HepG2 (cell line): ENCODE results near the gene SAP130. TPM values are rescaled to one million over a fixed set of nuclear protein-coding genes. Genes with fewer than 3 reads are reported as not detected.

ENCODE experiments used
- DPF2 ChIP-seq: sonication (generic); formaldehyde crosslinking; IDR thresholded peaks from 2 replicates; pipeline ENCODE4 v1.4.0; 2020; ENCODE audit warnings: mild to moderate bottlenecking, low read depth, missing genetic modification reagents, borderline replicate concordance
- FLYWCH1 ChIP-seq: sonication (generic); formaldehyde crosslinking; IDR thresholded peaks from 2 replicates; pipeline ENCODE4 v1.8.1; 2023; ENCODE audit warnings: mild to moderate bottlenecking, missing genetic modification reagents
- FOXA3 ChIP-seq: IDR thresholded peaks from 2 replicates; pipeline ENCODE4 v1.6.1; 2016; ENCODE audit warnings: missing genetic modification reagents, missing compliant biosample characterization
- NBN ChIP-seq: fragments of 450-650 bp; conservative IDR thresholded peaks from 2 replicates; pipeline ENCODE4 v1.6.1; 2017
- PHF5A ChIP-seq: IDR thresholded peaks from one replicate; pipeline ENCODE4 v1.6.1; 2018; ENCODE audit warnings: low read depth, missing genetic modification reagents; ENCODE audit not compliant: unreplicated experiment
- SETDB1 ChIP-seq: sonication (generic); formaldehyde crosslinking; IDR thresholded peaks from 2 replicates; pipeline ENCODE4 v1.5.1; 2020; ENCODE audit warnings: missing genetic modification reagents, mild to moderate bottlenecking, borderline replicate concordance
- SKI ChIP-seq: fragments of 450-650 bp; IDR thresholded peaks from one replicate; pipeline ENCODE4 v1.6.1; 2018; ENCODE audit warnings: mild to moderate bottlenecking; ENCODE audit not compliant: partially characterized antibody
- SOX13 ChIP-seq, 3 experiments: fragments of 450-650 bp in 1 of 3; sonication (generic) in 1 of 3; formaldehyde crosslinking in 1 of 3; IDR thresholded peaks in 2 of 3; conservative IDR thresholded peaks in 1 of 3; 2 replicates each; pipeline versions ENCODE4 v1.5.0 to v1.6.1; 2016 to 2020; ENCODE audit warnings: antibody characterized with exemption in 1 of 3, mild to moderate bottlenecking in 1 of 3, missing compliant biosample characterization in 1 of 3, missing genetic modification reagents in 1 of 3, moderate library complexity in 1 of 3
- SRSF9 ChIP-seq: fragments of 200-400 bp; formaldehyde crosslinking; IDR thresholded peaks from 2 replicates; pipeline ENCODE4 v1.6.1; 2018; ENCODE audit warnings: borderline replicate concordance, mild to moderate bottlenecking, low read depth, low read length; ENCODE audit not compliant: insufficient read depth, poor library complexity, severe bottlenecking
- SYNCRIP ChIP-seq: fragments of 200-400 bp; formaldehyde crosslinking; IDR thresholded peaks from 2 replicates; pipeline ENCODE4 v1.6.1; 2018; ENCODE audit warnings: mild to moderate bottlenecking, low read depth, low read length; ENCODE audit not compliant: insufficient read depth
- ZNF205 ChIP-seq: IDR thresholded peaks from 2 replicates; pipeline ENCODE4 v1.6.1; 2018; ENCODE audit warnings: missing biosample characterization, missing genetic modification reagents
- ZNF224 ChIP-seq: sonication (generic); formaldehyde crosslinking; IDR thresholded peaks from 2 replicates; pipeline ENCODE4 v1.5.0; 2020; ENCODE audit warnings: mild to moderate bottlenecking, missing genetic modification reagents
- ZNF557 ChIP-seq: sonication (generic); formaldehyde crosslinking; IDR thresholded peaks from 2 replicates; pipeline ENCODE4 v1.4.0; 2020; ENCODE audit warnings: missing genetic modification reagents
- ZNF7 ChIP-seq: IDR thresholded peaks from 2 replicates; pipeline ENCODE4 v1.6.1; 2016; ENCODE audit warnings: missing biosample characterization, missing genetic modification reagents
- polyA plus RNA-seq, 8 experiments: library from polyadenylated mRNA; depleted of rRNA in 3 of 8; stranded (reverse) in 7 of 8; unstranded in 1 of 8; fragments of >200 nt; fragmentation: Illumina TruSeq in 4 of 8; extraction: Trizol in 4 of 8; gene quantifications; 2 replicates each; pipeline versions ENCODE4 v1.2.1 to v1.2.3, GENCODE V29; 2011 to 2016; ENCODE audit warnings: low read depth in 4 of 8, missing spikeins in 1 of 8, mixed read lengths in 1 of 8; ENCODE audit not compliant: insufficient read depth in 1 of 8
- total RNA-seq, 5 experiments: library from RNA; depleted of rRNA; stranded (reverse); fragments of >200 nt; fragmentation: Illumina TruSeq; extraction: Trizol; gene quantifications; 2 replicates each; pipeline ENCODE4 v1.2.3, GENCODE V29; 2016; ENCODE audit warnings: low read depth in 1 of 5
- TF ChIP-seq, protein P1 (sequence below): sonication (generic); formaldehyde crosslinking; IDR thresholded peaks from 2 replicates; pipeline ENCODE4 v1.4.0; 2020; ENCODE audit warnings: missing genetic modification reagents
- TF ChIP-seq, protein P2 (sequence below): sonication (generic); formaldehyde crosslinking; IDR thresholded peaks from 2 replicates; pipeline ENCODE4 v1.5.1; 2020; ENCODE audit warnings: missing genetic modification reagents, mild to moderate bottlenecking, borderline replicate concordance
- TF ChIP-seq, protein P3 (sequence below): sonication (generic); formaldehyde crosslinking; IDR thresholded peaks from 2 replicates; pipeline ENCODE4 v1.8.0; 2022; ENCODE audit warnings: mild to moderate bottlenecking, missing genetic modification reagents, moderate library complexity
- TF ChIP-seq, protein P4 (sequence below): sonication (generic); formaldehyde crosslinking; IDR thresholded peaks from 2 replicates; pipeline ENCODE4 v1.9.0; 2022; ENCODE audit warnings: low read depth, missing genetic modification reagents
- TF ChIP-seq, protein P5 (sequence below): IDR thresholded peaks from 2 replicates; pipeline ENCODE4 v1.6.1; 2016; ENCODE audit warnings: low read depth

SAP130 gene
- total and polyA plus RNA-seq, 2 of the 13 experiments (the other 11 are each of a cell fraction or from before 2014, with no cell fraction given), result 11.1 to 18.6 TPM

DNA sequence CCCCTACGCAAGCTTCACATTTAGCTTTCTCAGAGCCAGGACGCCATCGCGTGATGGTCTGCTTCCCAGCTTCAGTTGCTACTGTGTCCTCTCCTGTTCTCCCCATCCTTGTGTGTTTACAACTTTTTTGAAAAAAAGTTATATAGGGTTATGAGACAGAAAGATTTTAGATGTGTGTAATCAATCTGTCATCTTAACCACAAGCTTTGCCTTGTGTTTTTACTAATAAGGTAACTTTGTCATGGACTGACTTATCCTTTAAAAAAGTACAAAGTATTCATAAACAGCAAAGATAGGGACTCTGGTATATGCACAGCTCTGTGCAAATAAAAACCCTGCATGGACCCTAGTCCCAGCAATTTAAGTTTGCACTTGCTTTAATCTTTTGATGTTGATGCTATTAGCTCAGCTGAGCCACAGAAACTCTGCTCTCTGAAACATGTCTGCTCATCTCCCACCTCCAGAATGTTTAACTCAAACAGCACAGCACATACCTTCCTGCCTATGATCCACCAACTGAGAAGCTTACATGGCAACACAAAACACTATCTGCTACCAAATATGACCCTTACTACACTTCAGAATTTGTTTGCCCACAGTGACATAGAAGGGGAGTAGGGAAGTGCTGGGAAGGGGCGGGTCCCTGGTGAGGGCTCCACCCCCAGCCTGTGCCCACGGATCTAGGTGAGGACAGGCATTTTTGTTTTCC, 42.7 kb downstream of the SAP130 start (continued):
- TF ChIP-seq ZNF224 (CRISPR knock-in tag) (no peak), SRSF9 (no peak), SKI (peak; percentile 48), ZNF557 (CRISPR knock-in tag) (no peak), PHF5A (CRISPR knock-in tag) (peak; percentile 21), SYNCRIP (no peak), ZNF205 (CRISPR knock-in tag) (no peak), NBN (no peak), FOXA3 (CRISPR knock-in tag) (peak; percentile 32; the same call in 1 of the 2 replicates), SETDB1 (no peak), FLYWCH1 (no peak), DPF2 (0 out of 2 replicates have a peak, but pooled peaks have one; percentile 24), SOX13 (IDR thresholded peaks at IDR 0.05) (no peak), SOX13 (CRISPR knock-in tag; conservative IDR thresholded peaks at IDR 0.05 in 1 of 2, IDR thresholded peaks at IDR 0.05 in 1 of 2) (peak in 1 of 2 experiments; percentile 49; a peak in 1 of 4 replicates), ZNF7 (no peak)
- TF ChIP-seq, protein P1, sequence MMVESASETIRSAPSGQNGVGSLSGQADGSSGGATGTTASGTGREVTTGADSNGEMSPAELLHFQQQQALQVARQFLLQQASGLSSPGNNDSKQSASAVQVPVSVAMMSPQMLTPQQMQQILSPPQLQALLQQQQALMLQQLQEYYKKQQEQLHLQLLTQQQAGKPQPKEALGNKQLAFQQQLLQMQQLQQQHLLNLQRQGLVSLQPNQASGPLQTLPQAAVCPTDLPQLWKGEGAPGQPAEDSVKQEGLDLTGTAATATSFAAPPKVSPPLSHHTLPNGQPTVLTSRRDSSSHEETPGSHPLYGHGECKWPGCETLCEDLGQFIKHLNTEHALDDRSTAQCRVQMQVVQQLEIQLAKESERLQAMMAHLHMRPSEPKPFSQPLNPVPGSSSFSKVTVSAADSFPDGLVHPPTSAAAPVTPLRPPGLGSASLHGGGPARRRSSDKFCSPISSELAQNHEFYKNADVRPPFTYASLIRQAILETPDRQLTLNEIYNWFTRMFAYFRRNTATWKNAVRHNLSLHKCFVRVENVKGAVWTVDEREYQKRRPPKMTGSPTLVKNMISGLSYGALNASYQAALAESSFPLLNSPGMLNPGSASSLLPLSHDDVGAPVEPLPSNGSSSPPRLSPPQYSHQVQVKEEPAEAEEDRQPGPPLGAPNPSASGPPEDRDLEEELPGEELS (CRISPR knock-in tag), result peak; percentile 16; the same call in 1 of the 2 replicates
- TF ChIP-seq, protein P2, sequence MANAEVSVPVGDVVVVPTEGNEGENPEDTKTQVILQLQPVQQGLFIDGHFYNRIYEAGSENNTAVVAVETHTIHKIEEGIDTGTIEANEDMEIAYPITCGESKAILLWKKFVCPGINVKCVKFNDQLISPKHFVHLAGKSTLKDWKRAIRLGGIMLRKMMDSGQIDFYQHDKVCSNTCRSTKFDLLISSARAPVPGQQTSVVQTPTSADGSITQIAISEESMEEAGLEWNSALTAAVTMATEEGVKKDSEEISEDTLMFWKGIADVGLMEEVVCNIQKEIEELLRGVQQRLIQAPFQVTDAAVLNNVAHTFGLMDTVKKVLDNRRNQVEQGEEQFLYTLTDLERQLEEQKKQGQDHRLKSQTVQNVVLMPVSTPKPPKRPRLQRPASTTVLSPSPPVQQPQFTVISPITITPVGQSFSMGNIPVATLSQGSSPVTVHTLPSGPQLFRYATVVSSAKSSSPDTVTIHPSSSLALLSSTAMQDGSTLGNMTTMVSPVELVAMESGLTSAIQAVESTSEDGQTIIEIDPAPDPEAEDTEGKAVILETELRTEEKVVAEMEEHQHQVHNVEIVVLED (CRISPR knock-in tag), result peak; percentile 30; the same call in 1 of the 2 replicates
- TF ChIP-seq, protein P3, sequence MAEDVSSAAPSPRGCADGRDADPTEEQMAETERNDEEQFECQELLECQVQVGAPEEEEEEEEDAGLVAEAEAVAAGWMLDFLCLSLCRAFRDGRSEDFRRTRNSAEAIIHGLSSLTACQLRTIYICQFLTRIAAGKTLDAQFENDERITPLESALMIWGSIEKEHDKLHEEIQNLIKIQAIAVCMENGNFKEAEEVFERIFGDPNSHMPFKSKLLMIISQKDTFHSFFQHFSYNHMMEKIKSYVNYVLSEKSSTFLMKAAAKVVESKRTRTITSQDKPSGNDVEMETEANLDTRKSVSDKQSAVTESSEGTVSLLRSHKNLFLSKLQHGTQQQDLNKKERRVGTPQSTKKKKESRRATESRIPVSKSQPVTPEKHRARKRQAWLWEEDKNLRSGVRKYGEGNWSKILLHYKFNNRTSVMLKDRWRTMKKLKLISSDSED (CRISPR knock-in tag), result no peak
- TF ChIP-seq, protein P4, sequence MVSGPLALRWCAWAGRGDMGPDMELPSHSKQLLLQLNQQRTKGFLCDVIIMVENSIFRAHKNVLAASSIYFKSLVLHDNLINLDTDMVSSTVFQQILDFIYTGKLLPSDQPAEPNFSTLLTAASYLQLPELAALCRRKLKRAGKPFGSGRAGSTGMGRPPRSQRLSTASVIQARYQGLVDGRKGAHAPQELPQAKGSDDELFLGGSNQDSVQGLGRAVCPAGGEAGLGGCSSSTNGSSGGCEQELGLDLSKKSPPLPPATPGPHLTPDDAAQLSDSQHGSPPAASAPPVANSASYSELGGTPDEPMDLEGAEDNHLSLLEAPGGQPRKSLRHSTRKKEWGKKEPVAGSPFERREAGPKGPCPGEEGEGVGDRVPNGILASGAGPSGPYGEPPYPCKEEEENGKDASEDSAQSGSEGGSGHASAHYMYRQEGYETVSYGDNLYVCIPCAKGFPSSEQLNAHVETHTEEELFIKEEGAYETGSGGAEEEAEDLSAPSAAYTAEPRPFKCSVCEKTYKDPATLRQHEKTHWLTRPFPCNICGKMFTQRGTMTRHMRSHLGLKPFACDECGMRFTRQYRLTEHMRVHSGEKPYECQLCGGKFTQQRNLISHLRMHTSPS, result no peak
- TF ChIP-seq, protein P5, sequence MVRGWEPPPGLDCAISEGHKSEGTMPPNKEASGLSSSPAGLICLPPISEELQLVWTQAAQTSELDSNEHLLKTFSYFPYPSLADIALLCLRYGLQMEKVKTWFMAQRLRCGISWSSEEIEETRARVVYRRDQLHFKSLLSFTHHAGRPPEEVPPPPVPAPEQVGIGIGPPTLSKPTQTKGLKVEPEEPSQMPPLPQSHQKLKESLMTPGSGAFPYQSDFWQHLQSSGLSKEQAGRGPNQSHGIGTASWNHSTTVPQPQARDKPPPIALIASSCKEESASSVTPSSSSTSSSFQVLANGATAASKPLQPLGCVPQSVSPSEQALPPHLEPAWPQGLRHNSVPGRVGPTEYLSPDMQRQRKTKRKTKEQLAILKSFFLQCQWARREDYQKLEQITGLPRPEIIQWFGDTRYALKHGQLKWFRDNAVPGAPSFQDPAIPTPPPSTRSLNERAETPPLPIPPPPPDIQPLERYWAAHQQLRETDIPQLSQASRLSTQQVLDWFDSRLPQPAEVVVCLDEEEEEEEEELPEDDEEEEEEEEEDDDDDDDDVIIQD (CRISPR knock-in tag), result 0 out of 2 replicates have a peak, but pooled peaks have one; percentile 20
